CD4-positive, alpha-beta T cell treated with Interleukin-15 for 4 hours (primary cell): ENCODE data around the gene ABCG1.

Experiments used
- DNase-seq: peaks from one replicate; pipeline ENCODE4 v3.0.0-alpha.2; 2020; ENCODE audit warnings: low spot score

The ABCG1 gene

DNA sequence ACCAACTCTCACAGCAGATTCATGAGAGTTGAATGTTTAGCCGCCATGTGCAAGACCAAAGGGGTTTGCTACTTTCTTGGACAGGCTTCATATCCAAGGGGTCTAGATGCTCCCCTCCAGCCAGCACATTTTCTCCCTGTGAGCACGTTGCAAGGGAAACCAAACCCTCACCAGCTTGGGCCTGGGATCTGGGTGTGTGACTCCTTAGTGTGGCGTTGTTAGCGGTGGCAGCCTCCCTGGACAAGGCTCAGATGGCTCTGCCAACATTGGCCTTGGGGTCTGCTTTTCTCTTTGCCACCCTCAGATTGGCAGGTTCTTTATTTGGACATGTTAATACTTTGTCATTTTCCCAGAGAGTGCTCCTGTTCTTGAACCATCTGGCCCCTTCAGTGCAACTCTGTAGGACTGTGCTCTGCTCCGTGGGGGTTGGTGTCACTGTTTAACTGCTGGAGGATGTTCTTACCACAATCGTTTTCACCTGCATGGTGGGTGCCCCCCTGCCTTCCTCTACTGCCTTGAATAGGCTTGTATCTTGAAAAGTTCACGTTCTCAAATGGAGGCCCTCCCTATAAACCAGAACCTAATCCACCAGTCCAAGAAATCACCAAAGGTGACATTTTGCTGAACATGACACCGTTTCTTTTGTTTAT lies 13.4 kb downstream of the ABCG1 start:
- no peak for DNase-seq

DNA sequence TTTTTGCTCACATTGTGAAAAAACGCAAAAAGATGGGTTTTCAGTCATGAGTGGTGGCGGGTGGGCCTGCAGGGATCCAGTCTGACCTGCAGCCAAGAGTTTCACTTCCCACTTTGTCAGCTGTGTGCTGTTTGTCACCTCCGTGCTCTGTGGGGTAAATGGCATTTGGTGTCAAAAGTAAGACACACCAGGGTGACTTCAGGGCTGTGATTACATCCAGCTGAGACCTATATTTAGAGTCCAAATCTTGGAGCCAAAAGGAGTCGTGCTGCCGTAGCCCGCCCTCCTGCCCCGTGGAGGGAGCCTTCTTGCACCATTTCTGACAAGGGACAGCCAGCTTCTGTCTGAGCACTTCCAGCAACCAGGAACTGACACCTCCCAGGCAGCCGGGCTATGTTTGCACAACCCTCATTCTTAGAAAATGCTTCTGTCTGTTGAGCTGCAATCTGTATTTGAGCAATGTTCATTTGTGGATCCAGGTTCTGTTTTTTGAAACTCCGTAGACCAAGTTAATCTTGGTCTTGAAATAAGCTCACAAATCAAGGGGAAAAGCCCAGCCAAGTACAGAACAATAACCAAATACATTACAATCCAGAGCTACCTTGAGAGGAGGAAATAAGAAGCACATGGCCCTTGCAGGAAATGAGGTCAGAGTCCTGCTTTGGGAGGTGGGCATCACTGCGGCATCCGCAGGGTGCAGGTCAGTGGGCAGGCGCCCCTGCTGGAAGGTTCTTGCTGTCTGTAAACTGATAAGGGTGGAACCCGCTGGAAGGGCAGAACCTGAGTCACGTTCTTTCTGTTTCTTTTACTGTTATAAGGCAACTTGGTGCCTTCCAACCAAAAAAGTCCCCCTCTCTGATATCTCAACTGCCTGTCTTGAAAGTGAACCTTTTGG lies 14.4 kb downstream of the ABCG1 start:
- peak; percentile 87 for DNase-seq

DNA sequence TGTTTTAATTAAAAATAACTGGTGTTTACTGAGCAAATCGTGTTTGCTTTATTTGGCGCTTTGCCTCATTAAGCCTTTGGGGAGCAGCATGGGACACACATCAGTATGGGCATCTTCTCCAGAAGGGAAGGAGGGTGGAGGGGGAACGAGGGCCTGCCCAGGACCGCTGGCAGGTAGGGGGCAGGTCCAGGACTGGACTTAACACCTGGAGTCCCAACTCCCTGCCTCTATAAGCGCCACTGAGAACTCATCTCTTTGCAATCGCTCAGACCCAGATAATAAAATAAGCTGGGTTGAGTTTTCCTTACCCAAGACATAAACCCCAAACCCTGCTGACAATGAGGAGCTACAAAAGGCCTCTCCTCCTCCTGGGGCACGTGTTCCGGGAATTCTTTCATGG lies 15.1 kb downstream of the ABCG1 start:
- no peak for DNase-seq

DNA sequence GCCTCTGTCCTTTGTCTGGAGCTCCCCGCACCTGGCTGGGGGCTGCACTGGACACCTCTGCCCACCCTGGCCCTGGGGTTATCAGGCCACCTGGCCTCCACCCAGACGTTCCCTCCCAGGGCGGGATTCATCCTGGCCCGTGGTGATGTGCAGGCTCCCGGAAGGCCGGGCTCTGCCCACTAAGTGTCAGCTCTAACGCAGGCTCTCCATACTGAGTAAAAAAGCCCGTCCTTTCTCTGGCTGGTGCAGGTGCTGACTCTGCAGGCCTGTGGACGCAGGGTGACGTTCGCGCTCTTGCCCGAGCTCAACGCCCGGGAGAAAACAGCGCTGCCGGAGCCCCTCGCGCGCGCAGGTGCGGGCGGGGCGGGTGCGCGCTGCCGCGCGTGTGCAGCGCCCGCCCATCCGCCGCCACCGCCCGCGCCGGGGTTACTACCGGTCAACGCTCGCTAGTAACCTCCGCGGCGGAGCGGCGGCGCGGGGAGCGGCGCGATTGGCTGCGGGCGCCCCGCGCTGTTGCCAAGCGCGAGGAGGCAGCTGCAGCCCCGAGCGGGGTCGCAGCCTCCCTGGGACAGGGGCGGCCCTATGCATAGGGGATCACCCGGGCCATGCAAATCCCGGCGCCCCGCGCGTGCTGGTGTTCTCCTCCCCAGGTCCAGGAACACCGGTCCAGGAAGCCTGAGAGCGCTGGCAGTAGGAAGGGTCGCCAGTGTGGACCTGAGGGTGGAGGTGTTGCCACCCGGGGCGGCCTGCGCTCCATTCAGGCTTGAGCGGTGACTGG lies 15.7 kb downstream of the ABCG1 start:
- peak; percentile 82 for DNase-seq

DNA sequence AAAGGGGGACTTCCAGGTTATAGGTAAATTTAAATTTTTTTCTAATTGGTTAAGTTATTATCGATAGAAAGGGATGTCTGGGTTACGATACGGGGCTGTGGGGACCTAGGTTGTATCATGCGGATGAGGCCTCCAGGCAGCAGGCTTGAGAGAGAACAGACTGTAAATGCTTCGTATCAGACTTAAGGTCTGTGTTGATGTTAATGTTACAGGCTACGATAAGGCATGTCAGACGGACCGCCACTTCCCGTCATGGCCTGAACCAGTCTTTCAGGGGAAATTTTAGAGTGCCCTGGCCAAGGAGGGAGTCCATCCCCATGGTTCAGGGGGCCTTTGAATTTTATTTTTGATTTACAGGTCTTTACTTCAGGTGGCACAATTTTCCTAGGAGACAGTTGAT lies 16.7 kb downstream of the ABCG1 start:
- DNase-seq: no peak

DNA sequence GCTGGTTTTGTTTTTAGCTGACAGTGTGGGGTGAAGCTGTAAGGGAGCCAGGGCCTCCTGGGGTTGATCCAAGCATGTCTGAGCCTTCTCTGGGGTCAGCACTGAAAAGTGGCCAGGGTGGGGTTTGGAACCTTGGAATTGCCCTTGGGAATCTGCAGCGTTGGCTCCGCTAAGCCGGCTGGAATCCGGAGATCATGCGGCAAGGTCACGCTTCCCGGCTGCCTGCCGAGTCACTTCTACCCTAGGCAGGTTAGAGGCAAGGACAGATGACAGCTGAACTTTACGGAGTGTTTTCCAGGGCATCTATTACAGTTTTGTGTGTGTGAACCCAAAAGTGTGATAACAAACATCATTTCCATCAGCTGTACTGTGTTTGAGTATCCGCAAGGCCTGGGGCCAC lies 17.1 kb downstream of the ABCG1 start:
- no peak for DNase-seq

DNA sequence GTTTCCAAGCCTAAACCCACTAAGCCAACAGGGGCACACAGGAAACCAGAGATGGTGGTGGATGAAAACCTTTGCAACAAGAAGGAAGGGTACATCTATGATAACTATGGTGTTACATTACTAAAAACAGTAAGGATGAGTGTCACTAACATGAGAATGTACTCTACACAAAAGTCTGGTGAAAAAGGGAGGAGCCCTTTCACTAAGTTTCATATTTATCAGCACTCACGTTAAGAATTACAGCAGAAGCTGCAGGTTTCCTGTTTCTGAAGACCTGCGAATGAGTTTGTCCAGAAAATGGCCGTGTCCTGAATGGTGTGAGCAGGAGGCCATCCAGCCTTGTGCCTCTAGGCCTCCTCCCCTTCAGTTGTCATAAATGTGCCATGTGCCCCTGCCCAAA lies 17.8 kb downstream of the ABCG1 start:
- peak; percentile 18 for DNase-seq

DNA sequence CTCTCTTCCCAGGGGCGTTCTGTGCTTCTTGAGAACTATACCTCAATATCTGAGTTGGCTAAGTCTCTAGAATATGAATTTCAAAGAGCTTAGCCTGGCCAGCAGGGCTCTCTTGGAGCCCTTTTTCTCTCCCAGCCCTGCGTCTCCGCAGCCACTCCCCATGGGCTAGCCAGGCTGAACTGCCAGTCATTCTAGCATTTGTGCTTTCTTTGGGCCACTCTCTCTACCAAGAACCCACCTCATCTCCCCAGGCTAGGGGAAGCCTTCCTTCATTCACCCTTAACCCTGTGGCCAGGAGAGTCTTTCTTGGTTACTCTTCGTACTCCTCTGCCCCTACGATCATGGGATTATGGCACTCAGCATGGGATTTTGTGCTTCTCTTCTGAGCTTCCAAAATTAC lies 18.2 kb downstream of the ABCG1 start:
- DNase-seq: no peak

DNA sequence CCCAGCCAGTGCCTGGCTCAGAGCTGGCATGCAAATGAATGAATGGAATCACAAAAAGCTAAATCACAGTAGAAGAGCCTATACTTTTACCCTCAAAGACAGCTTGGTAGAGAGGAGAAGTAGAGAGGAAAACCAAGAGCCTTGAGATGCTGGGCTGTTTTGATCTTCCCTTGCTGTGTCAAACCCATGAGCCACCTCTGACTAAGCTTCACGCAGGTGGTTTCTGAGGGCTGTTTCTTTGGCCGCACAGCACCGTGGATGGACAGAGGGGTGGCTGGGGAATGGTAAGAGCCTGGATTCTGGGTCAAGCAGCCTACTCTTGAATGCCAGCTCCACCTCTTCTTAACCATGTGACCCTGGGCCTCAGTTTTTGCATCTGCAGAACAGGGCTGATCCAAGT lies 18.6 kb downstream of the ABCG1 start:
- peak; percentile 57 for DNase-seq

DNA sequence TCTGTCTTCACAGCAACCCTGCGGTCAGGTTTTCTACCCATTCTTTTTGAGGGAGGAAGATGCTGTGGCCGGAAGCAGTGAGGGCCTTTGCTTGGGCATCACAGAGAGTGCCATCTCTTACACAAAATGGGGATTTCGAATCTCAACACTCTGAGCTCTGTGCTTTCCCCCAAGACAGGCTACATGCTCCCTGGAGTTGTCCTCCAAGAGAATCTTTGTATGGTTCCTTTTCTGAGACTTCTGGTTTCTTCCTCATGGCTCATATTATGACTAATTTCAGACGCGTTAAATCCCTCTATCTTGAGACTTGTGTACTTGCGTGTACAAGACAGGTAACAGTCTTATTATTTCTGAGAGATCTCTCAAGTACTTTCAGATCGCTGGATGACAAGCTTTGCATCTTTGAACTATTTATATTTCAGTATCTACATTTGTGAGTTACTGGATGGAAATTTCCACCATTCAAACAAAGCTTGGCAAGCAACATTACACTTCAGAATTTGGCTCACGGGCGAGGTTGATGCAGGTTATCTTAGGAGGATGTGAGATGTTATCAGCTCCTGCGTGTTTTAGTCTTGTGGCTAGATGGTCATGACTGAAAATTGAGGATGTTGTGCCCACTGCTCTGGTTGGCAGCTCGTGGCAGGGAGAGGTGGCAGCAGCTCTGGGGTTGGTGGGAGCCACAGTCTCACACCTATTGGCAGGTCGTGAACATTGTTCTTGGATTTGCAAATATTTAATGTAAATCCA lies 19.4 kb downstream of the ABCG1 start:
- DNase-seq: peak; percentile 67

DNA sequence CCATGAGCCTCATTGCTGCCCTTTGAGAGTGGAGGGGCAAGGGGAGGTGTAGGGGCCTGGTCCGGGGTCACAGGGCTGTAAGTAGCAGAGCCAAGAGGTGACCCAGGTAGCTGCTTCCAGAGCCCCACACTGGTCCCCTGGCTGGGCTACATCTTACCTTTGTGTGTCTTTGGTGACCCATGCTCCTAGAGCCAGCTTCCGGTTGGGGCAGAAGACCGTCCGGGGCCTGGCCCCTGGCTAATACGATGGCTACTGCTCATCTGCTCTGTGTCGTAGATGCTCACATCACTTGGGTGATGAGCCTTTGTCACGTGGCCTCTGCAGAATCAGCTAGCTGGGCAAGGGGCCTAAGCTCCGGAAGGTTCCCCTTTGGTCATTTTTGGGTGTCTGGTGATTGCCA lies 20.6 kb downstream of the ABCG1 start:
- no peak for DNase-seq

DNA sequence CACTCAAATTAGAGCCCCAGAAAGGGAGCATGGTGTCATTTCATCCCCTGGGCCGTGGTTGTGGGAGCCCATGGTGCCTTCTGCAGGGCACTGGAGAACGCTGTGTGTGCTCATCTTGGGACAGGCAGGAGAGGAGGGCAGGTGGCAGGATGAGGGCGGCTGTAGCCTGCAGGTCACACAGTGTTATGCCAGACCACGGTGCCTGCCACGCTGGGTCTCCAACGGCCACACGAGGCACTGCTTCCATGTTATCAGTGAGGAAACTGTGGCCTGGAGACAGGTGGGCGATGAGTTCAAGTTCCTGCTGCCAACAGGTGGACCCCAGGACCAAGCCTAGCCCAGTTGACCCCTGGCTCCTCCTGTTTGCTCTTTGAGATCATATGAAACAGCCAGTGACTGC lies 21.0 kb downstream of the ABCG1 start:
- no peak for DNase-seq

DNA sequence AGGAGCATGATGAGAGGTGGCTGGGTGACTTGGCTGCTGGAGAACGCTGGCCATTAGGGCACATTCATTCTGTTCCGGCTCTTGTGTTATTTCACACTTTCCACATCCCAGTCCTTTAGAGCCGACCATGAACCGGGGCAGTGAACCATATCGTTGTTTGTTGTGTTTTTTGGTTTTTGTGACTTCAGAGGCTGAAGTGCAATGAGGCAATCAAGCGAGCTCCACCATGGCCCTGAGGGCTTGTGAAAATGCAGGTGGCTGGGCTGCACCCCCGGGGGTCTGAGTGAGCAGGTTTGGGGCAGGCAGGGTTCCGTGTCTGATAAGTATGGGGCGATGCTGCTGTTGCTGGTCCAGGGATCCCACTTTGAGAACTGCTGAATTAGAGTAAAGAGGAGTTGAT lies 23.7 kb downstream of the ABCG1 start:
- no peak for DNase-seq

DNA sequence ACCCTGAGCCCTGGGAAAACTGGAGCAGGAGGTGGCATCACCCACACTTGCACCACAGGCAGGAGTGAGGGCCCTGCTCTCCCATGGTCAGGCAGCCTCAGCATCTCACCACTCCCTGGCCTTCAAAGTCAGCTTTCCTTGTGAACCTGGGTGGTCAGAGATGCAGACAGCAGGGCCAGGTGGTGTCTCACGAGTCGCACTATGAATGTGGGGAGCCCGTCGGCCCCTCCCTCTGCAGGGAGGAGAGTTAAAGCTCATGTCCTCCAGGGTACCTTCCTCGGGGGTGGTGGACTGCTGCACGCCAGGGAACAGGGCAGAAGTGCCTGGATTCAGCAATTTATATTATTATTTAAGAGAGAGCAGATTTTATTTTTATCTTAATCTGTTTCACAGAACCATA lies 24.1 kb downstream of the ABCG1 start:
- DNase-seq: no peak

DNA sequence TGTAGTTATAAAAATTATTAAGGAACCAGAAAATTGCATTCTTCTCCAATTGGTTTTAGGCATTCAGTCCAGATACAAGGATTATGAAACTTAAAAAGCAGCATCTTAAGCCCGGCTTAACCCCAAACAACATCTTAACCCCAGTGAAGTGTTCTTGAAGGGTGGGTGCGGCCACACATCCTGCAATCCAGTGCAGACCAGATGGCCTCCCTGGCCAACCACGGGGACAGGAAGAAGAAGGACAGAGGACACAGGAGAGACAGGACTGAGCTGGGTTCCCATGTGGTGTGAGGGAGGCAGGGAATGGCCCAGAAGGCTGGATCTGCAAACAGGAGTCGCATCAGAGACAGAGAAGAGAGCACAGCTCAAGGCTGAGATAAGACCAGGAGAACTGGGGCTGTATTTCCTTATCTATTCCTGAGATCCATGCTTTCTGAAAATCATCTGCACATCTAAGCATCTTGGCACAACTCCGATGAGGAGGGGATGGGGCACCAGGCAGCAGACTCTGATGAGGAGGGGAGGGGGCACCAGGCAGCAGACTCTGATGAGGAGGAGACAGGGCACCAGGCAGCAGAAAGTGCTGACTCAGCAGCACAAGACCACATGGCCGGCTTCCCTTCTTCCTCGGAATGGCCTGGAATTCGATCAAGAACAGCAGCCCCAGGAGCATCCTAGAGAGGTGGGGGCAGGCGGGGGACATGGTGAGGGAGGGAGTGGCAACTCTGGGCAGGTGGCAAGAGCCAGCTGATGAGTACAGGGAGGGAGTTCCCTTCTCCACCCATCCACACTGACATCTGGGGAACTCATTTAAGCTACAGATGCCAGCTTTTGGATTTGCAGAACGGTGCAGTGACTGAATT lies 26.6 kb downstream of the ABCG1 start:
- no peak for DNase-seq

DNA sequence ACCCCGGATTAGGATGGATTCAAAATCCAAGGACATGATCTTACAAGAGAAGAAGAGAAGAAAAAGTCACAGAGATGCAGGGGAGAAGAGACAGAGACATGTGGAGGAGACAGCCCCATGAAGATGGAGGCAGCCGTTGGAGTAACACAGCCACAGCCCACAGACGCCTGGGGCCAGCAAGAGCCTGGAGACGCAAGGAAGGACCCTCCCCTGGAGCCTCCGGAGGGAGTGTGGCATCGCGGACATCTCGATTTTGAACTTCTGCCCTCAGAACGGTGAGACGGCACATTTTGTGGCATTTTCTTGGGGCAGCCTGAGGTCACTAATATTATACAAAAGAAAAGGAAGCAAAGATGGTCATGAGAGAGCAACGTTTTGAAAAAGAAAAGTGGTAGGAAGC lies 28.8 kb downstream of the ABCG1 start:
- no peak for DNase-seq

DNA sequence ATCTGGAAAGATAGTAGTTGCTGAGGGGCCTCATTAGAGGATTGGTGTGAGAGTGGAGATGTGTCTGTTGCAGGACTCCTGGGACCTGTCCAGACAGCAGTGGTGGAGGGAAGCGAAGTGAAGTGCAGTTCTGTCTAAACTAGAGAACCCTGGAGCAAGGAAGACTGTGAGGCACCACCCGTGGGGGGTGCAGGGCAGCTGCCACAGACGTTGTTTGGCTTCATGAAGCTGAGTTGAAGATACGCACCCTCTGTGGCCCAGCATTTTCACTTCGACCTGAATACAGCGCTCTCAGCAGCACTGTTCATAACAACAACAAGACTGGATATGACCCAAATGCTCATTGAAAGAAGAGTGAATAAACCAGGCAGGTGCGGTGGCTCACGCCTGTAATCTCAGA lies 29.3 kb downstream of the ABCG1 start:
- no peak for DNase-seq

DNA sequence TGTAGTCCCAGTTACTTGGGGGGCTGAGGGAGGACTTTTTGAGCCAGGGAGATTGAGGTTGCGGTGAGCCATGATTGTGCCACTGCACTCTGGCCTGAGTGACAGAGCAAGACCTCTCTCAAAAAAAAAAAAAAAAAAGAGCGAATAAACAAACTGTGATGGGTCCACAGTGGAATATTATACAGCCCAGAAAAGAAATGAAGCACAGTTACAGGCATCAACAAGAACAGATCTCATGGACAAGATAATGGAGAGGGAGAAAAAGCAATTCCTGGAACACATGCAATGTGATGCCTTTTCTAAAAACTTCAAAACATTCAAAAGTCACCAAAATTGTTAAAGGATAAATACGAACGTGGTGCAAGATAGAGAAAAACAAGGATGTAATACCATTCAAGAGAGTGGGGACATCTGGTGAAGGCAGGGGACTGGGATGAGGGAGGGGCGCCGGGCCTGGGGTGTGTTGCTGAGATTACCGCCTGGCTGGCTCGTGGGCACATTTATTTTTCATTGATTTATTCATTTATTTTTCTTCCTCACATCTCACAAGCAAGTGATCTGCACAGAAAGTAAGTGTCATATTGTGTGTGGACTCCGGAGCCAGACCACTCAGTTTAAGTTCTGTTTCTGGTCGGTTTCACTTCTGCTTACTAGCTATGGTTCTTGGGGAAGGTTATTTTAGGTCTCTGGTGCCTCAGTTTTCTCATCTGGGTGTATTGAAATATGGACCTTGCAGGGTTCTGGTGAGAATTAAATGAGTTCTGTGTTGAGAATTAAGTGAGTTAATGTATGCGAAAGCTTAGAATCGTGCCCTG lies 30.1 kb downstream of the ABCG1 start:
- no peak for DNase-seq

DNA sequence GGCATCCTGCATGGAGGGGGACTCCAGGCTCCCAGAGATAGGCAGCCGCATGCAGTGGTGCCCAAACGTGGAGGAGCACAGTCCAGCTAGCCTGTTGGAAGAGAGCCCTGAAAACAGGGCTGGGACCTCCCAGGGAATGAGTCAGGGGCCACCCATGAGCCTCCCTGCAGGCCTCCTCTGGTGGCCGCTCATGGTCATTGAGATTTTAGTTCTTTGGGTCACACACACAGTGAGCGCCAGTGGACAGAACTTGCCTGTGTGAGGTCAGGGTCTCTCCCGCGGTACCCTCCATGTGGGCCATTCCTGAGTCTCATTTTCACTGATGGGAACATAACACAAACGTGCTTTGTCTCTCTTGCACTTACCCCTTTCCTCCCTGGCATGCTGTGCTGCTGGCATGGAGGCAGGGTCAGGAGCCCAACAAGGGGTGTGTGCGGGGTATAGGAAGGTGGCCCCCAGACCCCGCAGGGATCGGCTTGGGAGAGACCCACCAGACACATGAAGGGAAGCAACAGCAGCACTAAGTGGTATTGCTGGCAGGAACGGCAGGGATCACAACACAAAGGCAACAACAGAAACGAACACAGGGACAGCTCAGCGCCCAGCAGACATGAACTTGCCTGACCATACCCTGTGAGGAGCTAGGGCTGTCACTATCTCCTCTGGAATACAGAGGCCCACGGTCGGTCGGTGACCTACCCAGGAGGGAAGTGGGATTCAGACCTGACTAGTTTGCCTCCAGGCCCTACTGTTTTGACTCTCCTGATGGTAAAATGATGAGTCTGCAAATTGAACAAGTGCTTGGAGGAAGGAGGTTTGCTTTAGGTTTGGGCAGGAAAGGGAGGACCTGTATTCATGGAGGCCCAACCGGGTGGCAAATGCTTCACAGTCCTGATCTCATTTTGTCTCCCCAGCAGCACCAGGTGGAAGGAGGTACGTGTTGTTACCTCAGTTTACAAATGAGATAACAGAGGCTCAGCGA lies 31.8 kb downstream of the ABCG1 start:
- DNase-seq: no peak
